NCI-H524 treated with DMSO at 0.1 percent for 48 hours (cell line): ENCODE measurements around the gene ITGB1.
"Not testable (repeated sequence)": the region's sequence is repeated elsewhere in the genome, so short reads cannot be mapped to it uniquely, and the experiment has no call there.

Source experiments
- DNase-seq: peaks from one replicate; lab custom pipeline; 2025; lab: John Stamatoyannopoulos, UW

The ITGB1 gene

DNA sequence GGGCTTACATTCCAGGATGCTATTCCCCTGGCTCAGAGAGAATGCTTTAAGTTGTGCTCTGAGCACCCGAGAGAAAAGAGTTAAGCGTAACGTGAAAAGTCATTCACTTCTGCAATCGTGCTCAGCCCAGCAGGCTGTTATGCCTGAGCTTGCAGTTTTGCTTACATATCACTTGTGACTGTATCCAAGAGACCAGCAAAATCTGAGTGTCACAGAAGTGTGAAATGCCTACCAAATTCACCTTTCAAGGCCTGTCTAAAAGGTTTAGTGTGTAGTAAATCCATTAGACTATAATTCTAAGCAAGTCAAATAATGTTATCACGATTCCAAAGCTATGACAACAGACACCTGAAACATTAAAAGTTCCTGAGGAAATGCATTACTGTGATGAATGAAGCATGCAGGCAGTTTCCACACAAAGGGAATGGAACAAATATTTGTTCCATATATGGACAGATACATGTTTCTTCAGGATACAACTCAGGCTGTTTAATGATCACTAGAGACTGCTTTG is 20.1 kb downstream of the ITGB1 start:
- DNase-seq = no peak

DNA sequence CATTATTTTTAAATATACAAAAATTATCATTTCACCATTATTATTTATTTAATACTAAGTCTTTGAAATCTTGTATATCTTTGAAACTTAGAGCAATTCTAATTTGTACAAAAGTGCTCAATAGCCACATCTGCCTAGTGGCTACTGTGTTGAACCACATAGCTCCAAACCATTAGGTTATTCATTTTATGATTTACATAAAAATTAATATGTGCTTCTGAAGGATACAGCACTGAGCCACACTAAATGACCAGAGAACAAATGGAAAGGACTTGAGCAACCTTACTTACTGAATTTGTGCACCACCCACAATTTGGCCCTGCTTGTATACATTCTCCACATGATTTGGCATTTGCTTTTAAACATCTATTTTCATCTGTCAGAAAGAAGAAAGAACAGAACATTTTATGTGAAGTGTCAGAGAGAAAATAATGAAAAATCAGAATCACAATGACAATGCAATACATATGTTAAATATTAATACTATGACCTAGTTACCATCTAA is 25.8 kb downstream of the ITGB1 start:
- DNase-seq = no peak

DNA sequence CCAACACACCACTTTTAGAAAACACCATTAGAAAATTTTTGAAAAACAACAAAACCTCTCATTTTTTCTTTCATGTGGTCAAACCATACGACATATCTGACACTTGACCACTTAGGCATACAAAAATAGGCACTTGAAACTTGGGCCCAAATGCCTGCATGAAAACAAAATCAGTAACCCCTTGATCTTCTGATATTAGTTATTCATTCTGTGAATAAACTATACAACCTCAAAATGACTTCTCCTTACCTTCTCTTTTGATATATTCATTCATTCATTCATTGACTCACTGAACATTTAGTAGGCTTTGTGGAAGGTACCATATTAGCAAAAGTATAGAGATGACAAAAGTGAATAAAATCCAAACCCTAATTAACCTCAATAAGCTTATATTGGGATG is 26.4 kb downstream of the ITGB1 start:
- no peak for DNase-seq

DNA sequence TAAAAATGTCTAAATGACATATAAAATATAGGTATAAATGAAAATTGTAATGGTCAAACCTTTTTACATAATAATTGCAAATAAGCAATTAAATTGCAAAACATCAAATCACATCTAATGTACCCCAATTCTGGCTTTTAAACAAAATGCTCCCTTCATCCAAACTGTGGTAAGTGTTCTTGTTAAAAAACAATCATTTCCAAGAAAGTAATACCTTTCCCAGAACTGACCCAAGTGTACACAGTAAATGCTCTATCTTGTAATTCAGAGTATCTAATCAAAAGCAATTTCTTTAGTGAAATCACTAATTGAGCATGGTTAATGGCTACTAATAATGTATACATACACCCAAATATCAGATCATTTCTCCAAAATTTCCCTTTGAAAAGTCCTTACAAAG is 28.0 kb downstream of the ITGB1 start:
- DNase-seq = no peak

DNA sequence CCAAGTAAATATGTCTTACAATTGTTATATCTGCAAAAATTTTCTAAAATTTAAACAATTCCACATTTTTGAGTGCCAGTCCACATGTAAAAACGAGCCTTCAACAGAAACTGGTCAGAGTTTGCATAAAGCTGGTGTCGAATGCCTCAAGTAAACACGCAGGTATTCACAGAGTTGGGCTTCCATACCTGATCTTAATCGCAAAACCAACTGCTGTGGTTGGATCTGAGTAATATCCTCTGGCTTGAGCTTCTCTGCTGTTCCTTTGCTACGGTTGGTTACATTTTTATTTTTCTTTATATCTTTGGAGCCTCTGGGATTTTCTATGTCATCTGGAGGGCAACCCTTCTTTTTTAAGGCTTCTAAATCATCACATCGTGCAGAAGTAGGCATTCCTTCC is 28.4 kb downstream of the ITGB1 start:
- no peak for DNase-seq

DNA sequence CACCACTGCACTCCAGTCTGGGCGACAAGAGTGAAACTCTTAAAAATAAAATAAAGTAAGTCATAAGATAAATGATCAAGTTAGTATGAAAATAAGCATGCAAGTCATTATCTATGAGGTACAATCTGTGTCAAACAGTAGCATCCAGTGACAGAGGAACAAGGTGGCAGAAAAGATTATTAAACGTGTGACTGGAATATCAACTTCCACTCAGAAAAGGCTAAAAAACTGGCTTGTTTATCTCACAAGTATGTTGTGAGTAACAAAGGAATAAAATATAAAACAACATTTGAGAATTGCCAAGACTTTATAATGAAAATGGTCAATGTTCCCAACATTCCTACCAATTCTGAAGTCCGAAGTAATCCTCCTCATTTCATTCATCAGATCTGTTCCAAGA is 30.3 kb downstream of the ITGB1 start:
- DNase-seq = no peak

DNA sequence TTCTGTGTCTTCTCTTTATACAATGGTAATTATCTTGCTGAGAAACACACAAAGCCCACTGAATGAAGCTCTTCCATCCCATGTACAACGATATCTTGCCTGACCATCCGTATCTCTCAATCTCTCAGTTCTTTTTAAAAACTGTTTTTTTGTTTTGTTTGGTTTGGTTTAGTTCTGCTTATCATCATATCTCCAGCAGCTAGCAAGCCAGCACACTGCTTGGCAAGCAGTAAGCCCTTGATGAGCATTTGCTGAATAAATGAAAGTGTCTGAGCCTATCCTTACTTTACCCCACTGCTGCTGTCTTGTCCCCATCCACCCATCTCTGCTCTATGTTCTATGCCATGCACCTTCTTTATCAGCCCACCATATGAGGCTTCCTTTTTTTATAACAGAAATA is 34.2 kb downstream of the ITGB1 start:
- no peak for DNase-seq

DNA sequence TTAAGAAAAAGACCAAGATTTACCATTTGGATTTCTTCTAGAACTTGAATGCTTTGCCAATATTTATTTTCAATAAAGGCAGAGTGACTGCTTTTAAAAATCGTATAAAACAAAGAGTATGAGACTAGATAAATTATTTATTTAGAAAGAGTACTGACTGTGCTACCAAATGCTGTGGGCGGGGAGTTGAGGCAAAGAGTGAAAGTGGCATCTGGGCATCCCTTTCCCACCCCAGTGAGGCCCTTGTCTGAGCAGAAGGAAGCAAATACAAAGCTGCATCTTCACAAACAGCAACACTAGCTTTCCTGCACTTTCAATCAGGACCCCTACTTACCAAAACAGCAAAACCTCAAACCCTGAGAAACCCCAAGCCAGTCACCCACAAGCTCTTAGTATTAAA is 34.9 kb downstream of the ITGB1 start:
- DNase-seq = no peak

DNA sequence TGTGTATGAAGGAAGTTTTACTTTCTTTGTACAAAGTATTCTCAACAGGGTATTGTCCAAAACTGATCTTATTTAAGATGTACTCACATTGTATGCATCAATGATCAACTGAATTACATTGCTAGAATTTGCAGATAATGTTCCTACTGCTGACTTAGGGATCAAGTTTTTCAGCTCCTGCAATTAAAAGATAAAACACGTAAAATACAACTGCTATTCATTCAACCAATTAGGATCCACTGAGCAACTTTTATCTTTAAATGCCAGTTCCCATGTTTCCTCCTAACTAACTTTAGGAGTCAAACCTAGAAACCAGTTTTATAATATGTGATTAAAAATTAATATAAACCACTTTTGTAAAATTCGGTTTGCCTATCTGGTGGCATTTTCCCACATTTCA is 35.9 kb downstream of the ITGB1 start:
- DNase-seq = no peak

DNA sequence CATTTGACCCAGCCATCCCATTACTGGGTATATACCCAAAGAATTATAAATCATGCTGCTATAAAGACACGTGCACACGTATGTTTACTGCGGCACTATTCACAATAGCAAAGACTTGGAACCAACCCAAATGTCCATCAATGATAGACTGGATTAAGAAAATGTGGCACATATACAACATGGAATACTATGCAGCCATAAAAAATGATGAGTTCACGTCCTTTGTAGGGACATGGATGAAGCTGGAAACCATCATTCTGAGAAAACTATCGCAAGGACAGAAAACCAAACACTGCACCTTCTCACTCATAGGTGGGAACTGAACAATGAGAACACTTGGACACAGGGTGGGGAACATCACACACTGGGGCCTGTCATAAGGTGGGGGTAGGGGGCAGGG is 40.2 kb downstream of the ITGB1 start:
- DNase-seq = not testable (repeated sequence)

DNA sequence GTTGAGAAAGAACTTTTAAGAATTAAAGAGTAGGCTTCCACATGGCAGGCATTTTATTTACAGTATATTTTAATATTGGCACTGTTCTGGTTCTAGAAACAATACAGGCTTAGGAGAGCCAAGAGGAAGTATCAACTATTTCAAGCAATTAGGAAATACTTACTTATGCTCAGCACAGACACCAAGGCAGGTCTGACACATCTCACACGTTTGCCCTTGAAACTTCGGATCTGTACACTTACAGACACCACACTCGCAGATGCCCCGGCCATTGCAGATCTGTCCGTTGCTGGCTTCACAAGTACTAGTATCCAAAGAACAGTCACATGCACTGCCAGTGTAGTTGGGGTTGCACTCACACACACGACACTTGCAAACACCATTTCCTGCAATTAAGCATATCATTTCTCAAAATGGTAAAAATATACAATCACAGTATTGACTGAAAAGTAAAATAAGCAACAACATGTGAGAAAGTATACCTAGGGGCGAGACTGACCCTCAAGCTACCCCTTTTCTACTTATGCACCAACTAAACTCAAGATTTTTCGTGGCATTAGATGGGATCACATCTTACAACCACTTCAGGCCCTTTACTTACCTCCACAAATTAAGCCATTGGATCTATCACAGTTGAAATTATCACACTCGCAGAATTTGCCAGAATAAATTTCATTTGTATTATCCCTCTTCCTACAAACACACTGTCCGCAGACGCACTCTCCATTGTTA is 46.6 kb downstream of the ITGB1 start:
- DNase-seq = no peak

DNA sequence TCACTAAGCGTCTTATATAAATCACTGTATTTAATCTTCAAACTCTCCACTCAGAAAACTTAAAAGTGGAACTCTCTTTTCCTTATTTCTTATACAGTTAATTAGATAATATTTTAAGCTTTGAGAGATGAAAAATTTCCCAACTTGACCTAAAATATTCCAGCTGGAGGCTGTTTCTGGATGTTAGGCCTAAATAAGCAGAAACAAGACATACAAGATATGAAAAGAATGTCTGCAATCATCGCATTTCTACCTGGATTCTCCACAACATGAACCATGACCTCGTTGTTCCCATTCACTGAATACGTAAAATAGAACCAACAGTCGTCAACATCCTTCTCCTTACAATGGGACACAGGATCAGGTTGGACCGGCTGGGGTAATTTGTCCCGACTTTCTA is 48.1 kb downstream of the ITGB1 start:
- DNase-seq = not testable (repeated sequence)

DNA sequence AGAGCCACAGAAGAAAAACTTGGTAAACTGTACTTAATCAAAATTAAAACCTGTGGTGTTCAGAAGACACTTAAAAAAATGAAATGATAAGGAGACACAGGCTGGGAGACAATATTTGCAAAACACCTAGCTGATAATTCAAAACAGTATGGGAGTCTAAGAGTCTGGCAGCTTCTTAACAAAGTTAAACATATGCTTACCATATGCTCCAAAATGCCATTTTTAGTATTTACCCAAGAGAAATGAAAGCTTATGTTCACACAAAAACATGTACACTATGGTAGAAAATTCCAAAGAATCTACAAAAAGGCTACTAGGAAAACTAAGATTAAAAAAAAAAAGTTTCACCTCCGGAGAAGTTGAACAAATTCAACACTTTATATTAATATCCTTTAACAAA is 48.6 kb downstream of the ITGB1 start:
- DNase-seq = no peak

DNA sequence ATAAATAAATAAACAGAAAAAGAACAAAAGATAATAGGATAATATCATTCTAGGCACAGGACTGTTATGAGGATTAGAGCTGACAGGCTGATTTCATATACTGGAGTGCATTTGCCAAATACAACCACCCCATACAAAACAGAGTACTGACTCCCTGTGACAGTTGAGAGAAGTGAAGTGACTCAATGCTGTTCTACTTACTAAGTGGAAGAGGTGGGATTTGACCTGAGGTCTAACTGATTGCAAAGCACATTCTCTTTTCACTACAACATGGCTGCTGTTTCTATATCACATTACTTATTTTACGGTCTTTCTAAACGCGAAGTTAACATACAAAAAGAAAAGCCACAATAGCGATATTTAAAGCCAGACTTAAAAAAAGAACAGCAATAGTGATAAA is 51.4 kb downstream of the ITGB1 start:
- DNase-seq = no peak

DNA sequence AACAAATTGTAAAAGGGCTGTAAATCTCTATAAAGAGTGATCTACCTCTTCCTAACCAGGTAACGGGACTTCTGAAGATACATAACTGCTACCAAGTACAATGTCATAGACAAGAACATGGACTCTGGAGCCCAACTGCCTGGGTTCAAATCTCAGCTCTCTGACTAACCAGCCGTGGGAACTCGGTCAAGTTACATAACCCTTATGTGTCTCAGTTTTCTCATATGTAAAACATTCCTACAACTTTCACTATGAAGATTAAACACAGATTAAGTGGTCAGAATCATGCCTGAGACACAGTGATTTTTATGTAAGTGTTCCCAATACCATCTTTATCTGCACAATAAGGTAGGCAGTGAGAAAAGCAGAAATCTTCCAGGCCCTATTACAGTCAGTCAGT is 52.6 kb downstream of the ITGB1 start:
- DNase-seq = no peak

DNA sequence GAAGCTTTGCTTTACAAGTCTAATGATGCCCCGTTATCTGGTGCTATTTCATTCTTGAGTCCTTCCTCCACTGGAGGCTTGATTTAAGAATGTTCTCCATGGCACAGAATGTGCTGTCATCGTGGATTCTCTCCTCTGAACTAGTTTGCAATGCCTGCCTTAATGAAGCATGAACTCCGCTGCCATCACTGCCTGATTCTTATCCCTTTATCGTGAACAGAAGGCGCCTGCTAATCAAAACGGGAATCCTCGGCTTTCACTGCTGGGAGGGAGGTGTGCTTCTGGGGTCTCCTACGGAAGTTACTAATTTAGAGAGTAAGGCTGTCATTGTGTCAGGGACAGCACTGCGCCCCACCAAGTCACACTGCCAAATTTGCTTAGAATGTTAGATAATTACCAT is 56.2 kb downstream of the ITGB1 start:
- no peak for DNase-seq

DNA sequence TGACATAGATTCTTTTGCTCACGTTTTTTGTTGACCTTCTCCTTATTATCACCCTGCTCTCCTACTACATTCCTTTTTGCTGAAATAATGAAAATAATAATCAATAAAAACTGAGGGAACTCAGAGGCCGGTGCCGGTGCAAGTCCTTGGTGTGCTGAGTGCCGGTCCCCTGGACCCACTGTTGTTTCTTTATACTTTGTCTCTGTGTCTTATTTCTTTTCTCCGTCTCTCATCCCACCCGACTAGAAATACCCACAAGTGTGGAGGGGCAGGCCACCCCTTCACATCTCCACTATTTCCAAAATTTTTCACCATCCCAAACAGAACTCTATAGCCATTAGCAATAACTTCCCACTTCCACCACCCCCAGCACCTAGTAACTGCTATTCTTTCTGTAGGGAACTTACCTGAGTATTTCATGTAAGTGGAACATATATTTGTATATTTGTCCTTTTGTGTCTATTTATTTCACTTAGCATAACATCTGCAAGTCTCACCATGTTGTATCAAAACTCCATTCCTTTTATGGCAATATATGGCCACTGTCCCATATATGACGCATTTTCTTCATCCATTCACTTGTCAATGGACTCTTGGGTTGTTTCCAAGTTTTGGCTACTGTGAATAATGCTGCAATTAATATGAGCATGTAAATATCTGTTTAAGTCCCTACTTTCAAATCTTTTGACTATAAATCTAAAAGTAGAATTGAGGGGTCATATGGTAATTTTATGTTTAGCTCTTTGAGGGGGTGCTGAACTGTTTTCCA is 62.6 kb downstream of the ITGB1 start:
- DNase-seq = not testable (repeated sequence)

DNA sequence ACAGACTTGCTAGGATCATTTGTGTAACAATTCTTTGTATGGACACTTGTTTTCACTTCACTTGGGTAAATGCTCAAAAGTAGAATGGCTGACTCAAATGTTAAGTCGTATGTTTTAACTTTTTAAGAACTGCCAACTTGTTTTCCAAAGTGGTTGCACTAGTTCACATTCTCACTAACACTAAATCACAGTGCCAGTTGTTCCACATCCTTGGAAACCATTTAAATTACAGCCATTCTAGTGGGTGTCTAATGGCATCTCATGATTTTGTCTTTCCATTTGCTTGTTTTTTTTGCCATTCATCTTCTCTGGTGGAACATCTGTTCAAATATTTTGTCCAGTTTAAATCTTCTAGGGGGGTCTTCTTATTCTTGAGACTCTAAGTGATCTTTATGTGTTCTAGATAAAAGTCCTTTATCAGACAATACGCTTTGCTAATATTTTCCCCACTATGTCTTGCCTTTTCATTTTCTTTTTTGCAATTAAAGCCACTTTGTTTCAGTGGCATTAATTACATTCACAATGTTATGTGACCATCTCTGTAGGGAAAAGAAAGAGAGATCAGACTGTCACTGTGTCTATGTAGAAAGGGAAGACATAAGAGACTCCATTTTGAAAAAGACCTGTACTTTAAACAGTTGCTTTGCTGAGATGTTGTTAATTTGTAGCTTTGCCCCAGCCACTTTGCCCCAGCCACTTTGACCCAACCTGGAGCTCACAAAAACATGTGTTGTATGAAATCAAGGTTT is 63.9 kb downstream of the ITGB1 start:
- no peak for DNase-seq

DNA sequence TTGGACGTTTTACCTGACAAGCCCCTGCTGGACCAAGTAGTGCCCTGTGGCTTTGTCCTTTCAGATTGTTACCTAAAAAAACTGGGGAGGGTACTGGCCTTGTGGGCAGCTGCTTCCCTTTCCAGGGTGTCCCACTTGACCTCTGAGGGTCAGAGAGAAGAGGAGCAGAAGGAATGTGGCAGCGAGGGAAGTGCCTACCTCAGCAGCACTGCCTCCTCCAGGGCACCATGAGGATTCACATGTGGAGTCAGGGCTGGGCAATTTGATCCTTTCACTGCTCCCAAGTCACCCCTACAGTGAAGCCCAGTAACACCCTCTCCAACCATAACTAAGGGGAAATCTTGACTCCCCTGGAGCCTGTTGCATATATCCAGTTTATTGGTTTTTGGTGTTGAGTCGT is 64.6 kb downstream of the ITGB1 start:
- DNase-seq = no peak

DNA sequence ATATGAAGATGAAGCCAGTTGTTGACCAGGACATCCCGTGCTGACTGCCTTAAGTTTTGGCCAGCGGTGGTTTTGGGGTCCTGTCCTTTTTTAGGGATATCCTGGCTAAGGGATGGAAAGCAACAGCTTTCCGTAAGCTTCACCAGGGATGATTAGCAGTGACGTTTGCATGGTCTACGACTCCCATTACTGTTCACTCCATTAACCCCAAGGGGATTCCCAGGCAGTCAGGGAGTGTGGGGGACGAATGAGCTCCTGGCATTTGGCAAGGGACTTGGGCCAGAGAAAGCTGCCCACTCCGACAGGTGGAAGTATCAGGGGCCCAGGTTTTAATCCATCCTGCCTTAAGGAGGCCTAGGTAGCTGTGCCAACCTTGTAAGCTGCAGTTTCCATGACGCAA is 66.8 kb downstream of the ITGB1 start:
- no peak for DNase-seq

DNA sequence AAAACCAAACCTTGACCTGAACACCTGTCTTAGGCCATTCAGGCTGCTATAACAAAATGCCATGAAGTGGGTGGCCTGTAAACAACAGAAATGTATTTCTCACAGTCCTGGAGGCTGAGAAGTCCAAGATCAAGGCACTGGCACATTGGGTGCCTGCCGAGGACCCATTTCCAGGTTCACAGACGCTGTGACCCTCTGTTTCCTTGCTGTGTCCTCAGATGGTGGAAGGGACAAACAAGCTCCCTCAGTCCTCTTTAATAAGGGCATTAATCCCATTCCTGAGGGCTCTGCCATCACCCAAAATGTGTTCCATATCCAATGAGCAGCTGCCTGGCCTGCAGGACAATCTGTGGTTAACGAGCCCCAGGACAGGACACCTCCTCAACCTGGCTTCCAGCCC is 67.6 kb downstream of the ITGB1 start:
- no peak for DNase-seq

DNA sequence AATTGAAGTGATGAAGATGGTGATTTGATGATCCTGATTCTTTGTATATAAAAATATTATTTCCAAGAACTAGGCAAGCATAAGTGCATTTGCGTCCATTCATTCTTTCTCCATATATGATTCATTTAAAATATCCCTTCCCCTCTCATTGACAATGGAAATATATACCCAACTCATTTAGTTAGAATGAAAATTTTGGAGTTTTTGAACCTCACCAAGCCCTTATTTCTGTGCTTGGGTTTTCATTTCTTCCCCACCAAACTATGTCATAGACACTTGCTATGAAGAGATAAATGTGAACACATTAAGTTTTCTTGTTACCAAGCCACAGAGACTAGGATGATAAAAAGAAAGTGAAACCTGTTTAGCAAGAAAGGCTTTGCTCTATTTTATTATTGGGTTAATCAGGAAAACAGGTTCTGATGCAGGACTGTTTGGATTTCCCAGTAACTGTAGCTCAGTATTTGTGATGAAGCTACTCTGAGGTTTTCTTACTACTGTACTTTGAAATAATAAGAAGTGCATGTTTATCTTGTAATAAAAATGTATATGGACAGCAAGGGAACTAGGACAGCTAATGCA is 68.3 kb downstream of the ITGB1 start:
- no peak for DNase-seq
